HEK293 (cell line): Measurements from ENCODE around the gene LDLRAD3.

Source experiments
- SETDB1 ChIP-seq: IDR thresholded peaks from one replicate; pipeline ENCODE4 v1.6.1; 2017; ENCODE audit warnings: mild to moderate bottlenecking, low read length, moderate library complexity, mixed read lengths; ENCODE audit not compliant: insufficient read length
- TRIM28 ChIP-seq: IDR thresholded peaks from 2 replicates; pipeline ENCODE4 v1.6.1; 2011; ENCODE audit warnings: low read length, control low read depth, borderline replicate concordance
- YY1 ChIP-seq: fragments of 450-650 bp; formaldehyde crosslinking; IDR thresholded peaks from 2 replicates; pipeline ENCODE4 v1.5.1; 2018; ENCODE audit warnings: missing biosample characterization, missing genetic modification characterization
- ZNF112 ChIP-seq: fragments of 450-650 bp; formaldehyde crosslinking; IDR thresholded peaks from 2 replicates; pipeline ENCODE4 v1.5.0; 2017; ENCODE audit warnings: missing biosample characterization, missing genetic modification characterization
- ZNF138 ChIP-seq: fragments of 450-650 bp; formaldehyde crosslinking; IDR thresholded peaks from 2 replicates; pipeline ENCODE4 v1.5.1; 2016; ENCODE audit warnings: missing biosample characterization, missing genetic modification characterization, borderline replicate concordance
- ZNF350 ChIP-seq: fragments of 450-650 bp; formaldehyde crosslinking; IDR thresholded peaks from 2 replicates; pipeline ENCODE4 v1.5.0; 2017; ENCODE audit warnings: missing biosample characterization, mild to moderate bottlenecking, missing genetic modification characterization
- ZNF48 ChIP-seq: fragments of 450-650 bp; formaldehyde crosslinking; IDR thresholded peaks from 2 replicates; pipeline ENCODE4 v1.5.1; 2016; ENCODE audit warnings: missing biosample characterization, missing genetic modification characterization
- ZNF549 ChIP-seq: fragments of 450-650 bp; IDR thresholded peaks from 2 replicates; pipeline ENCODE4 v1.5.1; 2018; ENCODE audit warnings: missing biosample characterization, missing genetic modification characterization, mild to moderate bottlenecking, inconsistent platforms, moderate library complexity
- ZNF558 ChIP-seq: fragments of 450-650 bp; formaldehyde crosslinking; IDR thresholded peaks from 2 replicates; pipeline ENCODE4 v1.5.1; 2016; ENCODE audit warnings: missing biosample characterization, missing genetic modification characterization
- ZNF777 ChIP-seq: fragments of 450-650 bp; formaldehyde crosslinking; IDR thresholded peaks from 2 replicates; pipeline ENCODE4 v1.5.1; 2017; ENCODE audit warnings: missing biosample characterization, missing genetic modification characterization, borderline replicate concordance
- TF ChIP-seq, protein P1 (sequence below): fragments of 450-650 bp; formaldehyde crosslinking; IDR thresholded peaks from 2 replicates; pipeline ENCODE4; 2016; ENCODE audit warnings: missing biosample characterization, missing genetic modification characterization
- TF ChIP-seq, protein P2 (sequence below): fragments of 450-650 bp; formaldehyde crosslinking; IDR thresholded peaks from 2 replicates; pipeline ENCODE4 v1.5.1; 2016; ENCODE audit warnings: missing biosample characterization, missing genetic modification characterization
- TF ChIP-seq, protein P3 (sequence below): IDR thresholded peaks from 2 replicates; pipeline ENCODE4 v1.6.1; 2011; ENCODE audit warnings: mild to moderate bottlenecking, low read depth, low read length, borderline replicate concordance

DNA sequence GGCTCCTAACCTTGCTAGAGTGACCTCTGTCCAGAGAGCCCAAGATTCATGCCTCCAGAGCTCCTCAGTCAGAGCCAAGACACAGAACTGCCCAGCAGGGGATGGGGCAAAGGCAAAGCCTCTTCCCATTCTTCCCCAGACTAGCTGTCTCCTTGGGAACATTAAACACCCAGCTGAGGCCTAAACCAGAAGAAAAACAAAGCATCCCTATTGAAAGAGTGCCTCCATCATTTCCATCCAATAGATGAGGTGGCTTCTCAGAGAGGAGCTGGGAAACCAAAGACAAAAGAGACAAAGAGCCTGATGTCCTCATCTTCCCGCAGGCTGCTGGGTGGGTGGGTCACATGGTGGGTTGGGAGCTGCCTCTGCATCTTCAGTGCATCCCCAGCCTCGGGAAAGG is 308.0 kb downstream of the LDLRAD3 start:
- TF ChIP-seq ZNF48 (tag by site-specific recombination) (no peak), ZNF112 (tag by site-specific recombination) (no peak), ZNF350 (tag by site-specific recombination) (no peak), ZNF558 (tag by site-specific recombination) (no peak), SETDB1 (no peak), ZNF138 (tag by site-specific recombination) (no peak), TRIM28 (no peak), ZNF777 (tag by site-specific recombination) (no peak), ZNF549 (no peak), YY1 (tag by site-specific recombination) (no peak)
- TF ChIP-seq, protein P1, sequence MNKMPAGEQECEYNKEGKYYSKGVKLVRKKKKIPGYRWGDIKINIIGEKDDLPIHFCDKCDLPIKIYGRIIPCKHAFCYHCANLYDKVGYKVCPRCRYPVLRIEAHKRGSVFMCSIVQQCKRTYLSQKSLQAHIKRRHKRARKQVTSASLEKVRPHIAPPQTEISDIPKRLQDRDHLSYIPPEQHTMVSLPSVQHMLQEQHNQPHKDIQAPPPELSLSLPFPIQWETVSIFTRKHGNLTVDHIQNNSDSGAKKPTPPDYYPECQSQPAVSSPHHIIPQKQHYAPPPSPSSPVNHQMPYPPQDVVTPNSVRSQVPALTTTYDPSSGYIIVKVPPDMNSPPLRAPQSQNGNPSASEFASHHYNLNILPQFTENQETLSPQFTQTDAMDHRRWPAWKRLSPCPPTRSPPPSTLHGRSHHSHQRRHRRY (tag by site-specific recombination): no peak
- TF ChIP-seq, protein P2, sequence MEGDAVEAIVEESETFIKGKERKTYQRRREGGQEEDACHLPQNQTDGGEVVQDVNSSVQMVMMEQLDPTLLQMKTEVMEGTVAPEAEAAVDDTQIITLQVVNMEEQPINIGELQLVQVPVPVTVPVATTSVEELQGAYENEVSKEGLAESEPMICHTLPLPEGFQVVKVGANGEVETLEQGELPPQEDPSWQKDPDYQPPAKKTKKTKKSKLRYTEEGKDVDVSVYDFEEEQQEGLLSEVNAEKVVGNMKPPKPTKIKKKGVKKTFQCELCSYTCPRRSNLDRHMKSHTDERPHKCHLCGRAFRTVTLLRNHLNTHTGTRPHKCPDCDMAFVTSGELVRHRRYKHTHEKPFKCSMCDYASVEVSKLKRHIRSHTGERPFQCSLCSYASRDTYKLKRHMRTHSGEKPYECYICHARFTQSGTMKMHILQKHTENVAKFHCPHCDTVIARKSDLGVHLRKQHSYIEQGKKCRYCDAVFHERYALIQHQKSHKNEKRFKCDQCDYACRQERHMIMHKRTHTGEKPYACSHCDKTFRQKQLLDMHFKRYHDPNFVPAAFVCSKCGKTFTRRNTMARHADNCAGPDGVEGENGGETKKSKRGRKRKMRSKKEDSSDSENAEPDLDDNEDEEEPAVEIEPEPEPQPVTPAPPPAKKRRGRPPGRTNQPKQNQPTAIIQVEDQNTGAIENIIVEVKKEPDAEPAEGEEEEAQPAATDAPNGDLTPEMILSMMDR (tag by site-specific recombination): no peak
- TF ChIP-seq, protein P3, sequence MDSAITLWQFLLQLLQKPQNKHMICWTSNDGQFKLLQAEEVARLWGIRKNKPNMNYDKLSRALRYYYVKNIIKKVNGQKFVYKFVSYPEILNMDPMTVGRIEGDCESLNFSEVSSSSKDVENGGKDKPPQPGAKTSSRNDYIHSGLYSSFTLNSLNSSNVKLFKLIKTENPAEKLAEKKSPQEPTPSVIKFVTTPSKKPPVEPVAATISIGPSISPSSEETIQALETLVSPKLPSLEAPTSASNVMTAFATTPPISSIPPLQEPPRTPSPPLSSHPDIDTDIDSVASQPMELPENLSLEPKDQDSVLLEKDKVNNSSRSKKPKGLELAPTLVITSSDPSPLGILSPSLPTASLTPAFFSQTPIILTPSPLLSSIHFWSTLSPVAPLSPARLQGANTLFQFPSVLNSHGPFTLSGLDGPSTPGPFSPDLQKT: no peak
